GM21367 (cell line): Measurements from ENCODE around the gene DARS2.
"Not testable (repeated sequence)": the region's sequence is repeated elsewhere in the genome, so short reads cannot be mapped to it uniquely, and the experiment has no call there.

Experiments
- ATAC-seq: cut with Tn5 transposase; IDR thresholded peaks from one replicate; pipeline ENCODE4 v1.9.1; 2021; ENCODE audit not compliant: unreplicated experiment

DARS2 gene

GRCh38 chr1:173862146-173862768 lies 37.8 kb downstream of the DARS2 start:
- not testable (repeated sequence) for ATAC-seq

- ATAC-seq = no peak
These were observed 38.3 kb downstream of the DARS2 start for GRCh38 chr1:173862769-173863223.

GRCh38 chr1:173863224-173864161 lies 39.0 kb downstream of the DARS2 start:
- ATAC-seq = no peak

- ATAC-seq = no peak
These were observed 39.9 kb downstream of the DARS2 start for GRCh38 chr1:173864179-173864867.

GRCh38 chr1:173865468-173866164 lies 41.1 kb downstream of the DARS2 start:
- ATAC-seq = no peak

GRCh38 chr1:173866413-173867115 lies 42.1 kb downstream of the DARS2 start:
- ATAC-seq = no peak

GRCh38 chr1:173867141-173867752 lies 42.8 kb downstream of the DARS2 start:
- no peak for ATAC-seq

- ATAC-seq = peak; percentile 57
These were observed 43.3 kb downstream of the DARS2 start, which contains the start of gene GAS5 for GRCh38 chr1:173867753-173868265. Gene GAS5, minus strand, starts transcription at chr1:173867989.

GRCh38 chr1:173868266-173869020 lies 44.0 kb downstream of the DARS2 start, which contains the start of gene ZBTB37:
Gene ZBTB37, plus strand, starts transcription at chr1:173868380. Its CDS starts 1,846 bp downstream, at chr1:173870226.
- peak; percentile 47 for ATAC-seq

- no peak for ATAC-seq
These were observed 44.5 kb downstream of the DARS2 start for GRCh38 chr1:173869021-173869359.

- ATAC-seq = no peak
These were observed 46.0 kb downstream of the DARS2 start for GRCh38 chr1:173870252-173871075.

- no peak for ATAC-seq
These were observed 46.6 kb downstream of the DARS2 start for GRCh38 chr1:173871091-173871490.

- ATAC-seq = no peak
These were observed 47.0 kb downstream of the DARS2 start for GRCh38 chr1:173871500-173871899.

- ATAC-seq = no peak
These were observed 52.3 kb downstream of the DARS2 start for GRCh38 chr1:173876732-173877131.

- no peak for ATAC-seq
These were observed 53.8 kb downstream of the DARS2 start for GRCh38 chr1:173878251-173878650.

GRCh38 chr1:173881117-173881516 lies 56.6 kb downstream of the DARS2 start:
- not testable (repeated sequence) for ATAC-seq

- no peak for ATAC-seq
These were observed 60.2 kb downstream of the DARS2 start for GRCh38 chr1:173884701-173885100.
